GM21619 (cell line): ENCODE measurements around the gene NUBP2.
"Not testable (repeated sequence)": the region's sequence is repeated elsewhere in the genome, so short reads cannot be mapped to it uniquely, and the experiment has no call there.

Experiments used
- ATAC-seq: cut with Tn5 transposase; IDR thresholded peaks from one replicate; pipeline ENCODE4 v1.9.1; 2021; ENCODE audit not compliant: unreplicated experiment

Gene NUBP2

GRCh38 chr16:1794908-1795666 lies 12.3 kb downstream of the NUBP2 start:
- ATAC-seq: no peak

DNA sequence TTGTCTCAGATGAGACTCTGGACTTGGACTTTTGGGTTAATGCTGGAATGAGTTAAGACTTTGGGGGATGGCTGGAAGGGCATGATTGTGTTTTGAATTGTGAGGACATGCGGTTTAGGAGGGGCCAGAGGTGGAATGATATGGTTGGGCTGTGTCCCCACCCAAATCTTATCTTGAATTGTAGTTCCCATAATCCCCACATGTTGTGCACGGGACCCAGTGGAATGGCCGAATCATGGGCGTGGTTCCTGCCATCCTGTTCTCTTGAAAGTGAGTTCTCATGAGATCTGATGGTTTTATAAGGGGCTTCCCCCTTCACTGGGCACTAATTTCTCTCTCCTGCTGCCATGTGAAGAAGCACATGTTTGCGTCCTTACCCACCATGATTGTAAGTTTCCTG lies 16.5 kb downstream of the NUBP2 start:
- not testable (repeated sequence) for ATAC-seq

- ATAC-seq: no peak
These were observed 17.9 kb downstream of the NUBP2 start for GRCh38 chr16:1800701-1801100.

DNA sequence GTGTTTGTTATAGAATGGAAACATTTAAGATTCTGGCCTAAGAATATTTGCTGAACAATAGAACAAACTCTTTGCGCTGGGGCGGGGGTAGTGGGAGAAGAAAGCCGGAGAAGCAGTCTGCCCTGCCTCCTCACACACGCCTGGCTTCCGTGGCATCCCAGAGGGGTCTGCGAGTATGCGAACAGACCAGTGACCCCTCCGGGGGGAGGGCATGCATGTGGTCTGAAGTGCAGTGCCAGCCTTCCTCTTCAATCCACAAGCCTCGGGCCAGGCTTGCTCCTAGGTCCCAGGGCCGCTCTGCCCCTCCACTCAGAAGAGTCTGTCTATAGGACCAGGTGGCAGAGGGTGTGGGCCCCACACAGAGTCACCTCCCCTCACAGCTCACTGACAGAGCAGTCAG lies 24.9 kb downstream of the NUBP2 start:
- no peak for ATAC-seq

DNA sequence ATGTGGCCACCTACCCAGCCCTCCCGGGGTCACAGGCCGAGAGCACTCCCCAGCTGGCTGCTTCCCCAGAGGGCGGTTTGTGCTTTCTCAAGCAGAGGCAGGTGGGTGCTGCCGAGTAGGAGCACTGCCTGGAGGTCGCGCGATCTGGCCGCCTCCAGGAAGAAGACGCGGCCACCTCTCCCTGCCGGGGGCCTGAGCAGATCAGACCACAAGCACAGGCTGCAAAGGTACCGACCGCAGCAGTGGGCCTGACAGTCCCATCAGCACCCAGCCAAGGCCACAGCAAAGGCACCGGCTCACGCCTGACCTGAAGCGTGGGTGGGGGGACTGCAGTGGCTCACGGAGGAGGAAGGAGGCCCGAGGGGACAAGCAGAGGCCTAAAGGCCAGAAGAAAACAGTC lies 25.9 kb downstream of the NUBP2 start:
- ATAC-seq: no peak

DNA sequence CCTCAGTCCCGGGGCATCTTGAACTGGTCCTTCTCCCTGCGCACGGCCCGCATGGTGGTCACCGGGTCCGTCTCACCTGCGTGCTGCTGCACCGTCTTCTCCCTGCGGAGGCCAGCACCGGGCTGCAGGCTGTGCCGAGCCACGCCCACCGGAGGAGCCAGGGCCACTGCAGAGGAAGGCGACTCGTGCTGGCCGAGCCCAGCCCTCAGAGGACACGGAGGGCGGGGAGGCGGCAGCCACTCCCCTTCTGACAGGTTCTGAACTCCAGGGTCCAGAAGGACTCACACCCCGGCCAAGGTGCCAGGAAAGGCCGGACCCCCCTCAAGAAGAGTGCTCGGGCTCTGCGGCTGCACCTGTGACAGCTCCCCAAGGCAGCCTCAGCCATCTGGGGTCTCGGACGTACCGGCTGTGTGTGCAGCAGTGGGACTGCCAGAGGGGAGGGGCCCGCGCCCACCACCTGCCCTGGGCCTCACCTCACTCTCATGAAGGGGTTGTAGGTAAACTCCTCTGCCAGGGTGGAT lies 26.6 kb downstream of the NUBP2 start:
- no peak for ATAC-seq

GRCh38 chr16:1810106-1810505 lies 27.3 kb downstream of the NUBP2 start:
- ATAC-seq: no peak

DNA sequence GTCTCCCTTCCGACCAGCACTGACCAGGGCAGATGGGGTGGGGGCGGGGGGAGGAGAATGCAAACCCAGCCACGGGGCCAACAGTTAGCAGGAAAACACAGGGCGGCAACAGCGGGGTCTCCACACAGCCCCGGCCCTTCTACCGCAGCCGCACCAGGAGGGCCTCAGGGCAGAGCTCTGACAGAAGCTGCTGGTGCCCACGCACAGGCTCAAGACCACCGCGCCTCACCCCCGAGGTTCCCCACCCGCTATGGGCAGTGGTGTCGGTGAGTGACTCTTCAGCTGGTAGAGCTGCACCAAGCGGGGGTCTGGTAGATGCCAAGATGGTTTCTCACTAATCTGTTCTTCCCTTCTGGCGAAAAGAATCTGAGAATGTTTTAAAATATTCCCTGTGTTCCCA lies 27.8 kb downstream of the NUBP2 start:
- no peak for ATAC-seq

DNA sequence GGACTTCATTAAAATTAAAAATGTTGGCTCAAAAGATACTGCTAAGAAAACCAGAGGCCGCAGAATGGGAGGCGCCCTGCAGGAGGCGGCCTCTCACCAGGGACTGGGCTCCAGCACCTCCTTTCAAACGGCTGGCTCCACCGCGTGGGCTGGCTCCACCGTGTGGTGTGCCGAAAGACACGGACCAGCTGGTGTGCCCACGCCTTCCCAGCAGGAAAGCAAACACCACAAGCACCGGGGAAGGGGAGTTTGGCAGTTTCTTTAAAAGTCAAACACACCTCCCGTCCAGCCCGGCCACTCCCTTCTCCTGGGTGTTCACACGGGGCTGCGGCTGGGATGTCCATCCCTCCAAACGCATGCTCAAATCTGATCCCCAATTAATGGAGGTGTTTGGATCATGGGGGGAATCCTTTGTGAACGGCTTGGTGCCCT lies 30.0 kb downstream of the NUBP2 start:
- ATAC-seq: no peak

GRCh38 chr16:1815461-1815860 lies 32.7 kb downstream of the NUBP2 start:
- no peak for ATAC-seq

DNA sequence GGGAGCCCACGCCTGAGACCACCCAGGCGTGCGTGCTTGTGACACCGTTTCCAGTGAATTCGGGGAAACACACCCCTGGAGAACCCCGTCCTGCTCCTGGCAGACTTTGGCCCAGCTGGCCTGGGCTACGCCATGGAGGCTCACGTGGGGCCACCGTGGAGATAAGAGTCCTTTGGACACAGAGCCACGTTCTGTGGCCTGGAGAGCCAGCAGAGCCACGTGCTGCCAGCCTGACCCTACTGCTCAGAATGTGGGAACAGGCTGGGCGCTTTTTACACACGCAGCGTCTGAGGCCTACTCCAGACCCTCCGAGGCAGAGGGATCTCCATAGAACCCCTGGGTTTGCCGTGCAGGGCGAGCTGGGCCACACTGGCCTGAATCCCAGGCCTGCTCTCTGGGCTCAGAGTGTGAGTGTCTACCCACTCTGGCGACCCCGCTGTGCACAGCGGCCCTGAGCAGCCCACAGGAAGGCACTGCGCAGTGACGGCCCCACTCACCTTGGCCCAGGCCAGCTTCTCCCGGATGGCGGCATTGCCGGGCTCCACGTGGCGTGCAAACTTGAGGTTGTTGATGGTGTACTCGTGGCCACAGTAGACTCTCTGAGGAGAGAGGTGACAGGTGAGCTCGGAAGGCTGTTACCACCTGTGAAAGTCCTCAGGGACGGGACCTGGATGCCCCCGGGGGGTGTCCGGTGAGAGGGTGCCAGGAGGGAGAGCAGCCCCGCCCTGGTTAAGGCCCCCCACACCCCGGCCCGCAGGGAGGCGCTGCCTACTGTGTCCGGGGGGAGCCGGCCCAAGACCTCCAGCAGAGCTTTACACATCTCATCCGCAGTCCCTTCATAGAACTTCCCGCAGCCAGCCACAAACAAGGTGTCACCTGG lies 33.9 kb downstream of the NUBP2 start:
- ATAC-seq: no peak

DNA sequence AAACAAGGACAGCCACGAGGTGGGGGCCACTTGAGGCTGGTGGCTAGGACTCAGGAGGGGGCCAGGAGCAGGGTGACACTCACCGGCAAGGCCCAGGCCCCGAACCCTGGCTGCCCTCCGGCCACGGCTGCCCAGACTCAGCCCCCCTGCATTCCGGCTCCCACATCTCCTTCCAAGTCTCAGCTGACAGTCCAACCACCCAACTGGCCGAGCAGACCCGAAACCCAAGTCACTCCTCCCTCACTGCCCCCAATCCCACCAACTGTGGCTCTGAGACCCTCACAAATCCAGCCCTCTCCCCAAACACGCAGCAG lies 34.5 kb downstream of the NUBP2 start:
- no peak for ATAC-seq

GRCh38 chr16:1817716-1818115 lies 35.0 kb downstream of the NUBP2 start:
- no peak for ATAC-seq

- ATAC-seq: no peak
These were observed 35.6 kb downstream of the NUBP2 start for GRCh38 chr16:1818204-1818872.

GRCh38 chr16:1818873-1819525 lies 36.2 kb downstream of the NUBP2 start:
- ATAC-seq: no peak

DNA sequence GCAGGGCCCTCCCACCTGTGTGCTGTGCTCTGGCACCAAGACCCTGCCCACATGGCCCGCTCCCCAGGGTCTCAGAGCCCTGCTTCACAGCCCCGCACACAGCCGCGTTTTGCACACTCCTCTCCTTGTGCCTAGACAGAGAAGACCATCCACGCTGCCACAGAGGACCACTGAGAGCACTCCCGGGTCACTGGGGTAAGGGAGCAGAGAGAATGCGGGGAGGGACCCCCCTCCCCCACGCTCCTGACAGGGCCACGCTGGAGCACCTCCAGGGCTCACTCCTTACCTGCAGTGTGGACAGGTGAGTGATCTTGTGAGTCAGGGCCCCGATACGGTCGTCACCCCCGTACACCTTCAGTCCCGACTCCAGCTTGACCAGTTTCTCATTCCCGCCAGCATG lies 36.9 kb downstream of the NUBP2 start:
- no peak for ATAC-seq

DNA sequence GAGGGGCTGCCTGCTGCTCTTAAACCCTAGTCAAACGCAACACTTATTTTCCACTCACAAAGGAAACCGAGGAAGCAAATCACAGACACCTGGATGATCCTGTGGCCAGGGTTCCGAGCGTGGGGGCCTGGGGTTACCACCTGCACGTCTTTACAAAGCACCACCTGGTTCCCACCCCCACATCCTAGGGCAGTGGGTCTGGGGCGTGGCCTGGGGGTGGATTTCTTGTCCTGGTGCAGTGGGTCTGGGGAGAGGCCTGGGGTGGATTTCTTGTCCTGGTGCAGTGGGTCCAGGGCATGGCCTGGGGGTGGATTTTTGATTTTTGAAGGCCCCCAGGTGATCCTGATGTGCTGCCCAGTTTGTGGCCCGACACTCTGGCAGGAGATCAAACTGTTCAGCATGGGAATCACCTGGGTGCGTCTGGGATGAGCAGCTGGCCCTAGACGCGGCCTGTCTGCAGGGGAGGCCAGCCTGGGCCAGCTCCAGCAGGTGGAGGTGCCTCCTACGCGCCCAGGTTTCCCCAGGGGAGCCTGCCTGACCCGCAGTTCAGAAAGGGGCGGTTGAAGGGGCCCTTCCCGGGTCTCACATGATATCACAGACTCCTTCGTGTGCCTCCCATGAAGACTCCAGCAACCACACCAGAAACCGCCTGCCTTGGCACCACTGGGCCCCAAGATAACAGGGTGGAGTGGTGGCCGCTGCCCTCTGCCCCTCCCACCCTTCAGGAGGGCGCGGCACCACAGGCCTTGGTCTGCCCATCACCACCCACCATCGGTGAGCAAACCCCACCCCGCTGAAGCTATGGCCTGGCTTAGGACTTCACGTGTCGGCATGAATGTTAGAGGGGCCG lies 37.6 kb downstream of the NUBP2 start:
- ATAC-seq: no peak

DNA sequence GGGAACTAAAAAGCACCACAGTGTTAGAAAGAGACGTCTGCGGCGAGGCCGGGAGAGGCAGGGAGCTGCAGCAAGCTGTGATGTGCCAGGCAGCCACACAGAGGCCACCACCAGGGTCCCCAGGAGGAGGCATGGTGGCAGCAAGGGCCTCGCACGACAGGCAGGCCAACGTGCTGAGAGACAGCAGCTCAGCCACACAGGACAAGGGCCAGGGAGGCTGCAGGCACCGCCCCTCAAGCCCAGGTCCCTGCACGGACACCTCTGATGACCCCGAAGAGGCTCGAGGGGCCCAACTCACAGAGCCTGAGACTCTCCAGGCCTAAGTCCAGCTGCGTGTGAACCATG lies 38.2 kb downstream of the NUBP2 start:
- ATAC-seq: no peak

DNA sequence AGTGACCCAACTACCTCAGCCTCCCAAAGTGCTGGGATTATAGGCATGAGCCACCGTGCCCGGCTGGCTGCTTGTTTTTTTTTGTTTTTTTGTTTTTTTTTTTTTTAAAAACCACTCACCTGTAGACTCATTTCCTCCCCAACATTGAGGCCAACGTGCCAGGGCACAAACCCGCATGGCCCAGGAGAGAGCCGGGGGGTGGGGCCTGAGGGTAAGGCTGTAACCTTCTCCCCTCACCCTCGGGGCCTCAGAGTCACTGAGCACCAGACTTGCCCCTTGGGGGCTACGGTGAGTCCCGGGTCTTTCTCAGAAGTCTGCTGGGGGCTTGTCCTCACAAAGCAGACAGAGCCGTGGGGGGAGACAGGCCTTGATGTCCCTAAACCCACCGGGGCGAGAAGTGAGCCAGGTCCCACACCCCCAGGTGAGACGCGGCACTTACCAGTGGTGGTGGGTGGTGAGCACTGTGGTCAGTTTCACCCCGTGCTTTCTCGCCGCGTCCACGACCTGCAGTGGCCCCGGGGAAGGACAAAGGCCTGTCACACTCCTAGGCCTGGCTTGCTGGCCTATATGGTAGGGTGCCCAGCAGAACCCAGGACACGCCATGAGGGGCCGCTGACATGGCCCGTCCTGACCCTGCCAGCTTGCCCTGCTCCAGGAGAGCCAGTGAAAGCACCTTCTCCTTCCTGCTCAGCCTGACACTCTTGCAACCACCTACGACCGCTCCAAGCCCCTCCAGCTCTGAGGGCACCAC lies 39.3 kb downstream of the NUBP2 start:
- no peak for ATAC-seq

DNA sequence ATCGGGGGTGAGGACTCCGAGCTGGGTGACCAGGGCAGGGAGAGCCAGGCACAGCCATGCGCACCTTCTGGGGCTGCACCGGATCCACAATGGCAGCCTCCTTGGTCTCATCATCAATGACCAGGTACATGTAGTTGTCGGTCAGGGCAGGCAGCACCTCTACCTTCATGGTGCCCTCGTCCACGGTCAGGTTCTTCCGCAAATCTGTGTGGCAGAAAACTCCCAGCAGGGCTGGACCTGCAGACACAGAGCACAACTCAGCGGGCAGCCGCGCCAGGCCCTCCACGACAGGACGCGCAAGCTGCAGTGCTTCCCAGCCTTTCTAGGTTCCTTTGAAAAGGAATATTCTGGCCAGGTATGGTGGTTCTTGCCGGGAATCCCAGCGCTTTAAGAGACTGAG lies 40.0 kb downstream of the NUBP2 start:
- no peak for ATAC-seq
